Erythroblast (primary cell): Measurements from ENCODE around the gene NUMBL.

ENCODE experiments used
- GATA1 ChIP-seq: IDR thresholded peaks from 2 replicates; pipeline ENCODE4 v1.6.1; 2011; ENCODE audit warnings: low read depth, mild to moderate bottlenecking, control low read depth, low read length, moderate library complexity
- POLR2A ChIP-seq: IDR thresholded peaks from 2 replicates; pipeline ENCODE4 v1.6.1; 2011; ENCODE audit warnings: mild to moderate bottlenecking, low read length

- TF ChIP-seq POLR2A (no peak), GATA1 (no peak)
Observed at GRCh38 chr19:40688309-40688708, 2.1 kb downstream of the NUMBL start.
